HG03521 (cell line): ENCODE data around the gene MUC2.

ENCODE experiments used
- ATAC-seq: cut with Tn5 transposase; IDR thresholded peaks from one replicate; pipeline ENCODE4 v1.9.1; 2021; ENCODE audit warnings: mild to moderate bottlenecking, moderate library complexity; ENCODE audit not compliant: unreplicated experiment

MUC2 gene

DNA sequence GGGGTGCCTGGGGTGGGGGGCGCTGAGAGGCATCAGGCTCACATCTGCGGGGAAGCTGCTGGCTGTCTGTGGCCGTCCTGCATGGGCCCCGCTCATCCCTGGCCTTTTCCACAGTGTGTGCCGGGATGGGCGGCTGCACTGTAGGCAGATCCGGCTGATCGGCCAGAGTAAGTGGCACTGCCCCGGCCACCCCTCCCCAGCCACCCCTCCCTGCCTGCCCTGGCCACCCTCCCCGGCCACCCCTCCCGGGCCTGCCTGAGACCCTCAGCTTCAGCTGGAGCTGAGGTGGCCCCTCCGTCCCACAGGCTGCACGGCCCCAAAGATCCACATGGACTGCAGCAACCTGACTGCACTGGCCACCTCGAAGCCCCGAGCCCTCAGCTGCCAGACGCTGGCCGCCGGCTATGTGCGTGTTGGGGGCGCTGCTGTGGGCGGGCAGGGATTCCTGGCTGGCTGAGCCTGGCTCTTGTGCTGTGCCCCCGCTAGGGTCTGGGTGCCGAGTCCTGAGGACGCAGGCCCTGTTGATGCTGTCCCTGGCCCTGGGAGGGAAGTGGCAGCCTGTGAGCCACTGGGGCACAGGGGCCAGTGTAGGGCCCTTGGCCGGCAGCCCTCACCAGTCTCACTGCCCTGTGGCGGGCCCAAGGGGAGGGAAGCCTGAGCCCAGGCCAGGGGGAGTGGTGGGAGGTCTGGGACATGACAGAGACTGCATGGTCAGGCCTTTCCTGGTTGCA, 10.9 kb downstream of the MUC2 start:
- no peak for ATAC-seq

DNA sequence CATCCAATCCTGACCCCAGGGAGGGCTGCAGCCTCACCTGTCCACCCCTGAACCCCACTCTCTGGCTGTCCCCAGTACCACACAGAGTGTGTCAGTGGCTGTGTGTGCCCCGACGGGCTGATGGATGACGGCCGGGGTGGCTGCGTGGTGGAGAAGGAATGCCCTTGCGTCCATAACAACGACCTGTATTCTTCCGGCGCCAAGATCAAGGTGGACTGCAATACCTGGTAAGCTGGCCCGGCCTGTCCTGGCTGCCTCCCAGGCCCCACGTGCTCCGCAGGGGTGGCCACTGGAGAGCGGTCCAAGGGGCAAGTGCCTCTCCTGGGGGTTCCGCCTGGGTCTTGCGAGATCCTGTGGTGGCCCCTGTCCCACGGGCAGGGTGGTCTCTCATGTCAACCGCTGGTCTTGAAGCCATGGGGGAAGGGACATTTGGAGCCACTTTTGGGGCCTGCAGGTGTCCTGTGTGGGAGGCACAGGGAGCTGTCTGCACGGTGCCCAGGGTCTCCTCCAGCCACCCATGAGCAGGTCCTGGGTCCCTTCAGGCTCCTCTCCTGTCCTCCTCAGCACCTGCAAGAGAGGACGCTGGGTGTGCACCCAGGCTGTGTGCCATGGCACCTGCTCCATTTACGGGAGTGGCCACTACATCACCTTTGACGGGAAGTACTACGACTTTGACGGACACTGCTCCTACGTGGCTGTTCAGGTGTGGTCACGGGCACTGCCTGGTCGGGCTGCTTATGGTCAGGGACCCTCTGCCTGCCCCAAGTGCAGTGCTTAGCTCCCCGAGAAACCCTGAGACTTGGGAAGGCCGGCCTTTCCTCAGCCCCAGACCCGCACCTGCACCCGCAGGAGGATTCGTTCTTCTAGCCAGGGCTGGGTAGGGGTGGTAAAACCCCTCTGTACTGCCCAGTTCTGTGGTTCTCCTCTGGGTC, 11.8 kb downstream of the MUC2 start:
- no peak for ATAC-seq

DNA sequence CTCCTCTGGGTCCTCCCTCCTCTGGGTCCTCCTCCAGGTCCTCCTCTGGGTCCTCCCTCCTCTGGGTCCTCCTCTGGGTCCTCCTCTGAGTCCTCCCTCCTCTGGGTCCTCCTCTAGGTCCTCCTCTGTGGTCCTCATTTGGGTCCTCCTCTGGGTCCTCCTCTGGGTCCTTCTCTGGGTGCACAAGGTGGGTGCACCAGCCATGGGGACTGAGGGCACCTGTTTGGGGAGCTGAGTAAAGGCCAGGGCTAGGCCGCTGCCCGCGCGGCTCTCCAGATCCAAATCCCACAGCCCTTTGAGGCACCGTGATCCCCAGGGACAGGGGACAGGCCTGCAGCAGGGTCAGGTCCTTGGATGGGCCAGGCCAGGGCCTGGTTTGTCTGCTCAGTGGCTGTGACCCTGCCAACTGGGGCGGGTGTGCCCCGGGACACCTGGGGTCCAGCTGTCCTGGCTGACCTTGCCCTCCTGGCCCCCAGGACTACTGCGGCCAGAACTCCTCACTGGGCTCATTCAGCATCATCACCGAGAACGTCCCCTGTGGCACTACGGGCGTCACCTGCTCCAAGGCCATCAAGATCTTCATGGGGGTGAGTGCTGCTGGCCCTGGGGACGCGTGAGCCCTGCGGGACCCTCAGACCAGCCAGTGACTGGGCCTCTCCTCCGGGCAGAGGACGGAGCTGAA, 12.7 kb downstream of the MUC2 start:
- no peak for ATAC-seq

DNA sequence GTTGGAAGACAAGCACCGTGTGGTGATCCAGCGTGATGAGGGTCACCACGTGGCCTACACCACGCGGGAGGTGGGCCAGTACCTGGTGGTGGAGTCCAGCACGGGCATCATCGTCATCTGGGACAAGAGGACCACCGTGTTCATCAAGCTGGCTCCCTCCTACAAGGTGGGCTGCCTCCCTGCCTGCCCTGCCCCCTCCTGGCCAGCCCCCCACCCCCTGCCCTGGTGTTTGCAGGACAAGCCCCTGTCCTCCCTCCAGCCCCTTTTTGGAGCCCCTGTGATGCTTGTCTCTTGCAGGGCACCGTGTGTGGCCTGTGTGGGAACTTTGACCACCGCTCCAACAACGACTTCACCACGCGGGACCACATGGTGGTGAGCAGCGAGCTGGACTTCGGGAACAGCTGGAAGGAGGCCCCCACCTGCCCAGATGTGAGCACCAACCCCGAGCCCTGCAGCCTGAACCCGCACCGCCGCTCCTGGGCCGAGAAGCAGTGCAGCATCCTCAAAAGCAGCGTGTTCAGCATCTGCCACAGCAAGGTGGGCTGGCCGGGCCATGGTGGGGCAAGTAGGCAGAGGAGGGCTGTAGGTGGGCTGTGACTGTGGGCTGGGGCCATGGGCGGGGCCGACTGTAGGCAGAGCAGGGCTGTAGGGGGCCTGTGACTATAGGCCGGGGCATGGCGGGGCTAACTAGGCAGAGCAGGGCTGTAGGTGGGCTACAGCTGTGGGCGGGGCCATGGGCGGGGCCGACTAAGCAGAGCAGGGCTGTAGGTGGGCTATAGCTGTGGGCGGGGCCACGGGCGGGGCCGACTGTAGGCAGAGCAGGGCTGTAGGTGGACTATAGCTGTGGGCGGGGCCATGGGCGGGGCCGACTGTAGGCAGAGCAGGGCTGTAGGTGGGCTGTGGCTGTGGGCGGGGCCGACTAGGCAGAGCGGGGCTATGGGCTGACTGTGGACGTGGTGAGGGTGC, 13.6 kb downstream of the MUC2 start:
- no peak for ATAC-seq

DNA sequence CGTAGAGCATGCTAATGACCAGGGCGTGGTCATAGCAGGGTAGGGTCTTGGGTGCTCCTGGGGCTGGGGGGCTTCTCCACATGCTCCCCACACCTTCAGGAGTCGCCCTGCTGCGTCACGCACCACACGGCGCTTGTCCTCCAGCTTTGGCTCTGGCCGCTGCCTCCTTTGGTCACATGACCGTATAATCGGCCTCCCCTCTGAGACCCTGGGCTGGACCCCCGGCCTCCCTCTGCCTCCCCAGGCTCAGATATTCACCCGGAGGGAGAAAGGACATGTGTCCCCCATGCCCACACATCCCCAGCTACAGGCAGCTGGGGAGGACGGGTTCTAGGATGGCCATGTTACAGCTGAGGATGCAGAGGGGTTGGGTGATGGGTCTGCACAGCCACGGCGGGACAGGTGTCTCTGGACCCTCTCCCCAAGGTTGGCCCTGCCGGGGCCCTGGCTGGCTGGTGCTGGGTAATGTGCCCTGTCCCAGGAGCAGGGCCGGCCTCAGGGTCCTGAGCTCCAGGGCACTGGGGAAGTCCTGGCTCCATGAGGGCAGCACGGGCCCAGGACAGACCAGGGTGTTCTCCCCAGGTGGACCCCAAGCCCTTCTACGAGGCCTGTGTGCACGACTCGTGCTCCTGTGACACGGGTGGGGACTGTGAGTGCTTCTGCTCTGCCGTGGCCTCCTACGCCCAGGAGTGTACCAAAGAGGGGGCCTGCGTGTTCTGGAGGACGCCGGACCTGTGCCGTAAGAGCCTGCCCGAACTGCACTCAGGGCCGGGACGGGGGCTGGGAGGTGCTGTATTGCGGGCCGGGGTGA, 14.5 kb downstream of the MUC2 start:
- ATAC-seq = no peak

DNA sequence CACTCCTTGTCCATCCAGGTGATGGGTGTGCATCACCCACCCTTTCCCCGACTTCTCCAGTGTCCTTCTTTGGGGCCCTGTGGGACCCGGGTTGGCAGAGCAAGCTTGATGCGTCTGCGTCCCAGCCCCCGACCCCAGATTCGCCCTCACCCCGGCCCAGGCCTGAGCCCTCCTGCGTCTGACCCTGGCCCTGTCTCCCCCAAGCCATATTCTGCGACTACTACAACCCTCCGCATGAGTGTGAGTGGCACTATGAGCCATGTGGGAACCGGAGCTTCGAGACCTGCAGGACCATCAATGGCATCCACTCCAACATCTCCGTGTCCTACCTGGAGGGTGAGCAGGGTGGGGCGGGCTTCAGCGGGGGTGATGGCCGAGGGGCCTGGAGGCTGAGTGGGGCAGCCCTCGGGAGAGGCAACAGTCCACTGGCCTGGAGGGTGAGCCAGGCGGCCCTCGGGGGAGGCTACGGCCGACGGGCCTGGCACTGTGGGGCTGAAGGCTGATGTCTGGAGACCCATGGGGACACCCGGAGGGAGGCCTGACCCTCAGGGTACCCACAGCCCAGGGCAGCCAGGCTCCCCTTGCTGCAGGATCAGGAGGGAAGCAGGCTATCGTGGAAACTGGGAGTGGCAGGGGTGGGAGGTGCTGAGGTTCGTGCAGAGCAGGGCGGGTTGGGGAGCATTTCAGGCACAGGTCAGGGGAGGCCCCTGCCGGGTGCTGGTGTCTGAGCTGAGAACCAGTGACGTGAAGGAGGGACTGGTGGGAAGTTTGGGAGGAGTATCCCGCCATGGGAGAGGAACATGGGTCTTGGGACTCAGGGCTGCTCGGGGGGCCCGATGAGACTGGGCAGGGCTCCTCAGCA, 15.3 kb downstream of the MUC2 start:
- no peak for ATAC-seq

DNA sequence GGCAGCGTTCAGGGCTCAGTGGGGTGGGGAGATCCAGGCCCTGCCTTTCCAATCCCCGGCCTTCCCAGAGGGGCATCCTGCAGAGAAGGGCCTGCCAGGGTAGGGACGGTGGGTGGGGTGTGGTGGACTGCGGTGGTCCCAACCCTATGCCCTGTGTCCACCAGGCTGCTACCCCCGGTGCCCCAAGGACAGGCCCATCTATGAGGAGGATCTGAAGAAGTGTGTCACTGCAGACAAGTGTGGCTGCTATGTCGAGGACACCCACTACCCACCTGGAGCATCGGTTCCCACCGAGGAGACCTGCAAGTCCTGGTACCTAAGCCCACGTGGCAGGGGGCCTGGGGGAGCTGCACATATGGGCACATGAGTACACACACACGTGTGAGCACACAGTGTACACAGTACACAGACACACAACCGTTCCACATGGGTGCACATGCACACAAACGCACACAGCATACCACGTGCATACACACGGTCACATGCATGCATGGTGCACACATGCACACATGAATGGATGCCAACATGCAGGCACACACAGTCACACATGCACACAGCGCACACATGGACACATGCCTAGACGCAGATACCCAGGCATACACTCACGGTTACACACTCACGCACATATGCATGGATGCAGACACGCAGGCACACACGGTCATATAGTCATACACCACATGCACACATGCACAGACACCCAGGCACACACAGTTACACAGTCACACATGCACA, 16.1 kb downstream of the MUC2 start:
- ATAC-seq = no peak

DNA sequence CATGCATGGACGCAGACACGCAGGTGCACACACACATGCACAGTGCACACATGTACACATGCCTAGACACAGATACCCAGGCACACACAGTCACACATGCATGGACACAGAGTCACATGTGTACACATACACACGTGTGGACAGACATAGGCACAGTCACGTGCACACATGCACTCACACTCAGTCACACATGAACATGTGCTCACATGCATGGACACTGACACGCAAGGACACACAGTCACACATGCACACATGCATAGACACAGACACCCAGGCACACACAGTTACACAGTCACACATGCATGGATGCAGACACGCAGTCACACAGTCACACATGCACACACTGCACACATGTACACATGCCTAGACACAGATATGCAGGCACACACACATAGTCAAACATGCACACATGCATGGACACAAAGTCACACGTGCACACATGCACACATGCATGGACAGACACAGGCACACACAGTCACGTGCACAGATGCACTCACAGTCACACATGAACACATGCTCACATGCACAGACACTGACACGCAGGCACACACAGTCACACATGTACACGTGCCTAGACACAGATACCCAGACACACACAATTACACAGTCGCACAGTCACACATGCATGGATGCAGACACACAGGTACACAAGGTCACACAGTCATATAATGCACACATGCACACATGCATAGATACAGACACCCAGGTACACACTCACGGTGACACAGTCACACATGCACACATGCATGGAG, 16.8 kb downstream of the MUC2 start:
- ATAC-seq = no peak

DNA sequence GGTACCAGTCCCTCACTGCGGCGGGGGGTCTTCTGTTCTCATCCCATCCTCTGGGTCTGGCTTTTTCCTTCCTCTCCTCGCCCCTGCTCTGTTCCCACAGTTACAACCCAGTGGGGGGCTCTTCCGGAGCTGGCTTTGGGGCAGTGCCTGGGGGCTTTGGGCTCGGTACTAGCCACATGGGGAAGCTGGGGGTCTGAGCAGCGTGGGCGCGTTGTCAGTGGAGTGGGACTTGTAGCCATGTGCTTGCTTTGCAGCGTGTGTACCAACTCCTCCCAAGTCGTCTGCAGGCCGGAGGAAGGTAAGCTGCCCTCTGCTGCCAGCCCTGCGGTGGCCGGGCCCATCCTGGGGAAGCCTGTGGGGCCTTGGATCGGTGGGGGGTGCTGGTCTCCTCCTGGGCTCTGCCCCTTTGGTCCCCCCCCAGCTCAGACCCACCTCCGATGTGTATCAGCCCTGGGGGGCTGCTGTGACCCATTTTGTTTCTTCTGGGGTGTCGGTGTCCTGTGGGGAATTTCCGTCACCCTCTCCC, 17.5 kb downstream of the MUC2 start:
- no peak for ATAC-seq

DNA sequence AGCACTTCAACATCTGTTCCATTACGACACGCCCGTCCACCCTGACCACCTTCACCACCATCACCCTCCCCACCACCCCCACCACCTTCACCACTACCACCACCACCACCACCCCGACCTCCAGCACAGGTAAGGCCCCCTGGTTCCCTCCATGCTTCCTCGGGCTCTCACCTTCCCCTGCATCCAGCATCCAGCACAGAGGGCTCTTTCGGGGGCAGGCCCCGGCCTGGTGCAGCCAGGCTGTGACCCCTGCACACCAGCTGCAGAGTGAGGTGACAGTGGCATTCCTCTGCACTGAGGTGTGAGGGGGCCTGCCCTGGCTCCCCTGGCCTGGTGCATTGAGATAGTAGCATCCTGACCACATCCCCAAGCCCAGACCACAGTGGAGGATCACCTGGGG, 18.2 kb downstream of the MUC2 start:
- ATAC-seq = no peak

DNA sequence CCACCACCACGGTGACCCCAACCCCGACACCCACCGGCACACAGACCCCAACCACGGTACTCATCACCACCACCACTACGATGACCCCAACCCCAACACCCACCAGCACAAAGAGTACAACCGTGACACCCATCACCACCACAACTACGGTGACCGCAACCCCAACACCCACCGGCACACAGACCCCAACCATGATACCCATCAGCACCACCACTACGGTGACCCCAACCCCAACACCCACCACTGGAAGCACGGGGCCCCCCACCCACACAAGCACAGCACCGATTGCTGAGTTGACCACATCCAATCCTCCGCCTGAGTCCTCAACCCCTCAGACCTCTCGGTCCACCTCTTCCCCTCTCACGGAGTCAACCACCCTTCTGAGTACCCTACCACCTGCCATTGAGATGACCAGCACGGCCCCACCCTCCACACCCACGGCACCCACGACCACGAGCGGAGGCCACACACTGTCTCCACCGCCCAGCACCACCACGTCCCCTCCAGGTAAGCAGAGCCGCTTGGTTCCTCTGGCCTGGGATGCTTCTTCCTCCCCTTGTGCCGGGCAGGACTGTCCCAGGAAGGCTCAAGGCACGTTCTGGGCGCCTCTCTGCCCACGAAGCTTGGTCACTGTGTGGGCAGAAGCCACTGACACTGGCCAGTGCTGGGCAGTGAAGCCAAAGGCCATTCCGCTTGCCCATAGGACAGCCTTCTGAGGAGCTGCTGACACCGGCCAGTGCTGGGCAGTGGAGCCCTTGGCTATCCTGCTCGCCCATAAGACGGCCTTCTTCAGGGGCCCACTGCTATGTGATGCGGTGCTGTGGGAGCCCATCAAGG, 25.1 kb downstream of the MUC2 start:
- ATAC-seq = no peak

DNA sequence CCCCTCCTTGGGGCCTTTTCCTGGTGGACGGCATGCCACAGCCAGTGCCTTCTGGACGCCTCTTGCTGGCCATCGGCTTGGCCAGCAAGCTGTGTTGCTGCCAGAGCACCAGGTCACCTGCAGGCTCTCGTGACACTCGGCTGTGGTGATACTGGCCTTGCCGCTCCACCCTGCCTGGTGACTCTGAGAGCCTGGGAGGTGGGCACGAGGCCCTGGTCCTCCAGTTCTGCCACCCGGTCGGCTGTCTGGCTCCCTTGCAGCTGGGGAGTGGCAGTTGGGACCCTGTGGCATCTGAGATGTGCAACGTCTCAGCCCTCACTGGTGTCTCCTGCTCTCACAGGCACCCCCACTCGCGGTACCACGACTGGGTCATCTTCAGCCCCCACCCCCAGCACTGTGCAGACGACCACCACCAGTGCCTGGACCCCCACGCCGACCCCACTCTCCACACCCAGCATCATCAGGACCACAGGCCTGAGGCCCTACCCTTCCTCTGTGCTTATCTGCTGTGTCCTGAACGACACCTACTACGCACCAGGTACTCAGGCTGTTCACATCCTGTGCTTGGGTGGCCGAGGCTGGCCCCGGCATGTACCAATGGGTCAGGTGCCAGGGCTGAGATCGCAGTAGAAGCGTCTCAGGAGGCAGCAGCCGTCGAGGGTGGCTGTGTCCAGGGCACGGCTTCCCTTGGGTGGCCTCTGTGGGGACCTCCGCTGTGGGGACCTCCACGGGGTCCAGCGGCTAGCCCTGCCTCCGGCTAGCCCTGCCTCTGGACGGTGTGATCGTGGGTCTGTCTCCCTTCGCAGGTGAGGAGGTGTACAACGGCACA, 26.0 kb downstream of the MUC2 start:
- no peak for ATAC-seq

DNA sequence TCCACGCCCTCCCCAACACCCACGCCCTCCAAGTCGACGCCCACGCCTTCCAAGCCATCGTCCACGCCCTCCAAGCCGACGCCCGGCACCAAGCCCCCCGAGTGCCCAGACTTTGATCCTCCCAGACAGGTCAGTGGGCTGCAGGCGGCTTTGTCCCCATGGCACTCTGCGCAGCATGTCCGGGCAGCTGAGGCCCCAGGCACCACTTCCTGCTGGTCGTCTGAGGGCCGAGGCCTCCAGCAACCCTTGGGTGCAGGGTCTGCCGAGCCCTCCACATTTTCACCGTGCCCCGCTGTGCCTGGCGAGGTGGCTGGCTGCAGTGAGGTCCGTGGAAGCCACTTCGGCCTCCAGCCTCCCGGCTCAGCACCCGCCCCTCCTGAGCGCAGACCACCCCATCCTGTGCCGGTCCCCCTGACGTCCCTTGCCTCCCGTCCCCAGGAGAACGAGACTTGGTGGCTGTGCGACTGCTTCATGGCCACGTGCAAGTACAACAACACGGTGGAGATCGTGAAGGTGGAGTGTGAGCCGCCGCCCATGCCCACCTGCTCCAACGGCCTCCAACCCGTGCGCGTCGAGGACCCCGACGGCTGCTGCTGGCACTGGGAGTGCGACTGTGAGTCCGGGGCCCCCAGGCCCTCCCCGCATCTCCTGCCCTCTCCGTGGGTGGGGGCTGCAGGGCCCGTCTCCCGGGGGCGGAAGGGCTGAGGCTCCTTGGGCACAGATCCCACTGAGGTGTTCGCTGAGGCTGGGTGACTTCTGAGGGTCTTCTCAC, 26.8 kb downstream of the MUC2 start:
- ATAC-seq = no peak

DNA sequence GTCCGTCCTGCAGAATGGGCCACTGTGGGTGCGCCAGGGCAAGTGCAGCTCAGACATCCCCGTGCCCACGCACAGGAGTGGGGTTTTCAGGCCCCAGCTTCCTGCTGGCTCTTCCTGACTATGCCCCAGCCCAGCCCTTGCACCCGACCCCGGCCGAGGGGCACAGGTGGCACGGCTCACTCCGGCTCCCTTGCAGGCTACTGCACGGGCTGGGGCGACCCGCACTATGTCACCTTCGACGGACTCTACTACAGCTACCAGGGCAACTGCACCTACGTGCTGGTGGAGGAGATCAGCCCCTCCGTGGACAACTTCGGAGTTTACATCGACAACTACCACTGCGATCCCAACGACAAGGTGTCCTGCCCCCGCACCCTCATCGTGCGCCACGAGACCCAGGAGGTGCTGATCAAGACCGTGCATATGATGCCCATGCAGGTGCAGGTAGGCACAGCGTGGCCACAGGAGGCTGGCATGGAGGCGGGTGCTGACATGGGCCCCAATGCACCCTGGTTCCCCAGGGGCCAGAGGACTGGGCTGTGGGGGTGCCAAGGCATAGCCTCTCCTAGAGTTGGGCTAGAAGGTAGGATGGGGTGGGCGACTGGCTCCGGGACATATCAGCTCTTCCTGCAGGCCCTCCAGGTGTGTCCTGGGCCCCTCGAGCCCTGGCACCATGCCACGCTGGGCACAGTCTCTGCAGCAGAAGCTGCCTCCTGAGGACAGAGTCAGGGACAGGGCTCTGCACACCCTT, 27.7 kb downstream of the MUC2 start:
- no peak for ATAC-seq
